NB4 (cell line): ENCODE measurements around the gene PEX26.

Experiments
- CTCF ChIP-seq: IDR thresholded peaks from one replicate; pipeline ENCODE4 v1.5.1; 2012; ENCODE audit warnings: low read depth, low read length
- MAX ChIP-seq: IDR thresholded peaks from 2 replicates; pipeline ENCODE4 v1.6.1; 2011; ENCODE audit warnings: low read depth, low read length
- POLR2A ChIP-seq: IDR thresholded peaks from 2 replicates; pipeline ENCODE4 v1.6.1; 2011; ENCODE audit warnings: mild to moderate bottlenecking; ENCODE audit not compliant: insufficient read length; ENCODE audit errors: extremely low read depth

GRCh38 chr22:18090286-18090685, 12.5 kb downstream of the PEX26 start:
- TF ChIP-seq CTCF, result no peak
- TF ChIP-seq MAX, result no peak
- TF ChIP-seq POLR2A, result no peak
